D721Med (cell line): ENCODE results near the gene ESYT3.

Experiments used
- DNase-seq: peaks from one replicate; pipeline ENCODE4 v3.0.0; 2011; ENCODE audit warnings: low spot score; ENCODE audit not compliant: insufficient read length
- FAIRE-seq: peaks from 2 replicates; lab custom pipeline; 2011; peaks lifted over from hg19 to GRCh38; lab: Jason Lieb, UNC
- CTCF ChIP-seq: IDR thresholded peaks from 2 replicates; pipeline ENCODE4 v1.5.1; 2012; ENCODE audit warnings: mild to moderate bottlenecking, control low read depth; ENCODE audit not compliant: insufficient read depth; ENCODE audit errors: missing control alignments

The ESYT3 gene

GRCh38 chr3:138469874-138470273 lies 35.5 kb downstream of the ESYT3 start:
- TF ChIP-seq CTCF, result no peak
- no peak for FAIRE-seq
- DNase-seq, result no peak

- FAIRE-seq (no peak), DNase-seq (no peak)
- no peak for TF ChIP-seq CTCF
These were observed 36.3 kb downstream of the ESYT3 start for GRCh38 chr3:138470687-138471086.

DNA sequence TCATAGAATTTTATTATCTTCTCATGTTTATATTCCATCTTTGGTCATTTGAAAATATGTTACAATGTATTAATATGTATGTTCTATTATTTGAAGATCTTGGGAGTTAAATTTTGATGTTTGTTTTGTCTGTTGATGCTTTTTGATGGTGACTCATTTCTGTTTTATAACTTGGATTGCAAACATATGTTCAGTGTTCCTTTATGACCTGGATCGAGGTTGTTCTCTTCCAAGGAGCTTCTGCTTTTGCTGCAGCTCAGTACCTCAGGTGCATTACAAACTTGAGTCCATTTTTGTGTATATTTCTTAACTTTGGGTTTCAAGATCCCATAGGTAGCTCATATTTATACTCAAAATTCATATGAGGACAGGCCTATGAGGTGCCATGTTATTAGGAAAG lies 37.1 kb downstream of the ESYT3 start:
- FAIRE-seq, result no peak
- no peak for TF ChIP-seq CTCF
- no peak for DNase-seq

DNA sequence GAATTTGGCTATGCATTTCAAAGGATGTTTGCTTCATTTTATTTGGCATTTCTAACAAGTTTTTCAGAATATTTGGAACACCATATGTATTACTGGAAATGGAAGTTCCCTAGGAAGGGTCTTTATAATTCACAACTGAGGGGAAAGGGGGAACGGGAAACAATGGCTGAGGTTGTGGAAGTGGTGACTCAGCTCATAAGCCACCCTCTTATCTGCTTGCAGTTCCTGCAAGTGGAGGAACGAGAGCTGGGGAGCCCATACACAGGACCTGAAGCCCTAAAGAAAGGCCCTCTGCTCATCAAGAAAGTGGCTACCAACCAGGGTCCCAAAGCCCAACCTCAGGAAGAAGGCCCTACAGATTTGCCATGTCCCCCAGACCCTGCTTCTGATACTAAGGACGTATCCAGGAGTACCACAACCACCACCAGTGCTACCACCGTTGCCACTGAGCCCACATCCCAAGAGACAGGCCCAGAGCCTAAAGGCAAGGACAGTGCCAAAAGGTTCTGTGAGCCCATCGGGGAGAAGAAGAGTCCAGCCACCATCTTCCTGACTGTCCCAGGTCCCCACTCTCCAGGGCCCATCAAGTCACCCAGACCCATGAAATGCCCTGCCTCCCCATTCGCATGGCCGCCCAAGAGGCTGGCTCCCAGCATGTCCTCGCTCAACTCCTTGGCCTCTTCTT lies 37.9 kb downstream of the ESYT3 start:
- no peak for FAIRE-seq

DNA sequence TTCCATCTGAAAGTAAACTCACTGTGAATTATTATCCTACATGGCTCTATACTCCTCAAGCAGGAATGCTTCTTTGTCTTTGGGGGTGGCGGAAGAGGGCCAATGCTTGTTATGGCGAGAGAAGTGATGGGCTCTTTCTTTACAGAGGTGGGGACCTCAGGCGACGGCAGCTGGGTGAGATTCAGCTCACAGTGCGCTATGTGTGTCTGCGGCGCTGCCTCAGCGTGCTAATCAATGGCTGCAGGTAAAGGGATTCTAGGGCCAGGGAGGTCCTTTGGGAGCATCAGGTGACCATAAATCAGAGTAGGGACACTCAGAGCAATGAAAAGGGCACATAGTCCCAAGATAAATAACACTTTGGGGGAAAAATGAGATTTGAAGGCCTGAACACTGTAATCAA lies 39.0 kb downstream of the ESYT3 start:
- DNase-seq, result no peak

More for the DNA sequence above, 37.9 kb downstream of the ESYT3 start:
- no peak for DNase-seq
- no peak for TF ChIP-seq CTCF

GRCh38 chr3:138474163-138474562 lies 39.7 kb downstream of the ESYT3 start:
- DNase-seq (no peak), FAIRE-seq (no peak)

More for the DNA sequence above, 39.0 kb downstream of the ESYT3 start:
- TF ChIP-seq CTCF, result no peak
- FAIRE-seq, result no peak

More at GRCh38 chr3:138474163-138474562, 39.7 kb downstream of the ESYT3 start:
- TF ChIP-seq CTCF, result no peak
